Spleen (tissue), 11 donors: ENCODE data around the gene MED9. TPM values are rescaled to one million over a fixed set of nuclear protein-coding genes. Genes with fewer than 3 reads are reported as not detected.

Experiments used
- DNase-seq: peaks from one replicate; pipeline ENCODE4 v3.0.0-alpha.2; 2020
- H3K27ac ChIP-seq, 8 donors: fragments of 200-600 bp; sonication (generic) in 7 of 8; 1 replicate in 4 of 8; 2 replicates in 4 of 8; pipeline versions ENCODE4 v1.5.0 to v1.8.0; 2016 to 2021; ENCODE audit warnings: inconsistent platforms in 4 of 8, mild to moderate bottlenecking in 4 of 8, moderate library complexity in 1 of 8
- H3K27me3 ChIP-seq, 7 donors: fragments of 200-600 bp; sonication (generic) in 6 of 7; replicated peaks in 1 of 7; 1 replicate in 4 of 7; 2 replicates in 3 of 7; pipeline versions ENCODE4 v1.5.0 to v1.8.0; 2016 to 2021; ENCODE audit warnings: inconsistent platforms in 3 of 7, mild to moderate bottlenecking in 1 of 7
- H3K36me3 ChIP-seq, 6 donors: fragments of 200-600 bp; sonication (generic) in 5 of 6; 1 replicate in 4 of 6; 2 replicates in 2 of 6; pipeline versions ENCODE4 v1.5.0 to v1.8.0; 2016 to 2021; ENCODE audit warnings: inconsistent platforms in 2 of 6
- H3K4me1 ChIP-seq, 6 donors: fragments of 200-600 bp; sonication (generic) in 5 of 6; 1 replicate in 3 of 6; 2 replicates in 3 of 6; pipeline versions ENCODE4 v1.5.0 to v1.8.0; 2016 to 2021; ENCODE audit warnings: inconsistent platforms in 3 of 6
- H3K4me3 ChIP-seq, 8 donors: fragments of 200-600 bp; sonication (generic) in 7 of 8; 1 replicate in 4 of 8; 2 replicates in 4 of 8; pipeline versions ENCODE4 v1.5.0 to v1.8.0; 2016 to 2021; ENCODE audit warnings: inconsistent platforms in 4 of 8, mild to moderate bottlenecking in 4 of 8, moderate library complexity in 2 of 8
- H3K9me3 ChIP-seq, 8 donors: fragments of 200-600 bp; sonication (generic) in 7 of 8; 1 replicate in 4 of 8; 2 replicates in 4 of 8; pipeline versions ENCODE4 v1.5.0 to v1.8.0; 2016 to 2021; ENCODE audit warnings: inconsistent platforms in 4 of 8
- CTCF ChIP-seq, 11 experiments: fragments of 200-600 bp in 7 of 11; fragments of 450-650 bp in 4 of 11; sonication (generic) in 4 of 11; IDR thresholded peaks in 8 of 11; conservative IDR thresholded peaks in 3 of 11; 1 replicate in 7 of 11; 2 replicates in 4 of 11; pipeline versions ENCODE4 v1.4.0 to v1.8.0; 2016 to 2021; ENCODE audit warnings: antibody characterized with exemption in 11 of 11, inconsistent platforms in 4 of 11, mild to moderate bottlenecking in 1 of 11
- POLR2A ChIP-seq, 3 donors: fragments of 450-650 bp; IDR thresholded peaks; one replicate each; pipeline ENCODE4 v1.5.1; 2017; ENCODE audit warnings: antibody characterized with exemption in 3 of 3, mild to moderate bottlenecking in 1 of 3
- POLR2AphosphoS5 ChIP-seq, 3 donors: sonication (generic); formaldehyde crosslinking; IDR thresholded peaks; one replicate each; pipeline ENCODE4 v1.5.1; 2017; ENCODE audit warnings: antibody characterized with exemption in 3 of 3
- WGBS, 5 donors: extraction: QIAGEN DNeasy Blood & Tissue Kit in 3 of 5; methylation state at CpG; one replicate each; pipeline versions ENCODE4 v1.1.5 to v1.1.7; 2013 to 2018; 5-methylcytosine and 5-hydroxymethylcytosine counted together
- intact Hi-C: fragments of 100-400 bp; cut with DNase I; formaldehyde crosslinking; loops from one replicate; pipeline ENCODE4 v1.15.0; 2023; ENCODE audit warnings: low total_unique reads
- polyA plus RNA-seq, 3 donors: library from polyadenylated mRNA; stranded (reverse); fragments of 200-250 nt; gene quantifications; one replicate each; pipeline ENCODE4 v1.2.1, GENCODE V29; 2013
- total RNA-seq, 7 donors: library from RNA; depleted of rRNA in 3 of 7; stranded (reverse); fragments of >200 nt in 3 of 7; fragmentation: NEBNext Ultra II Directional in 4 of 7; extraction: Animal tissue kit (Norgen Biotek cat#: 25700) in 4 of 7; gene quantifications; one replicate each; pipeline versions ENCODE4 v1.1.0 to v1.2.1, GENCODE V29; 2016 to 2021
- donor health status: healthy with polysubstance abuse.
- donor health status: DM: no; HTN: no; CAD: no; lungs with moderate emphysema.
- donor health status: DM: no; HTN: no; CAD: no.
- donor health status: Bipolar disorder and iron deficiency.
- donor health status: healthy.
- donor health status: DM: no; HTN: no; CAD: no.
- donor health status: DM: yes; HTN: yes; CAD: no.

Gene MED9
- total and polyA plus RNA-seq, 10 donors = 8.5 to 19.2 (median 14.1) TPM

DNA sequence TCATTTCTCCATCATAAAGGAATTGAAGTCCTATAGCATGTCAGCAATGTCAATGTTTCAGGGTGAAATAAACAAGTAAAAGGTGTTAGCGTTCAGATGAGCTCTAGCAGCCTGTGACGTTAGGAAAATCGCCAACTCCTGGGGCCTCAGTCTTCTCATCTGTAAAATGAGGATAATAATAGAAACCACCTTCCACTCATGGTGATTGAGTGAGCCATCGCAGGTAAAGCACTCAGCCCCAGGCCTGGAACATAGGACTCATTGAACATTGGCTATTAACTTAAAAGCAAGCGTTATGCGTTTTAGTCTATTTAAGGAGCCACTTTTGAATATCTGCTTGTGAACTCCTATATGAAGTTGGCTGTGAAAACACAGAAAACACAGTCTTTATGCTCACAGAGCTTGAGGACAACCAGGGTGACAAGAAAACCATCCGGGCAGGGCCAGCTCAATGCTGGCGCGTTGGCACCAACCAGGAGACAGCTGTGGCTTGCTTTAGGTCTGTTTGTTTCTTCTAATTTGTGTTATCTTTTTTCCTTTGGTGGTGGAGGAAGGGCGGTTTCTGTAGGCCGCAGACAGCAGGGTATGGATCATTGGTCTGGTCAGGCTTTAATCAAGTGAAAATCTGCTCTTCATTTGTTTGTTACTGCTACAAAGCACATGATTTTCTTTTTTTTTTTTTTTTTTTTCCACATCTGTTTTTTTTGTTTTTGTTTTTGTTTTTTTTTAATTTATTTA is 35.7 kb upstream of the MED9 start:
- Histone ChIP-seq H3K36me3 (no peaks in the 10 kb centered on the region), H3K9me3 (no peaks in the 10 kb centered on the region), H3K27ac (peak overlapping the region in 6 of 8 donors; percentile 63 to 74 (median 68)), H3K4me1 (peaks cover 0 to 20% (median 6%) of the 10 kb centered on the region in 6 donors), H3K27me3 (no peaks in the 10 kb centered on the region), H3K4me3 (no peak overlapping the region)
- WGBS, 5 donors = 77 to 90% (median 86%) methylated on average over 11 of the region's 11 CpGs
- intact Hi-C loops = no loop called here
- no peak for TF ChIP-seq CTCF (IDR thresholded peaks at IDR 0.05 in 8 of 11, conservative IDR thresholded peaks at IDR 0.05 in 3 of 11)
- peak in 1 of 3 donors; percentile 21 for TF ChIP-seq POLR2AphosphoS5 (IDR thresholded peaks at IDR 0.05)
- no peak for DNase-seq

DNA sequence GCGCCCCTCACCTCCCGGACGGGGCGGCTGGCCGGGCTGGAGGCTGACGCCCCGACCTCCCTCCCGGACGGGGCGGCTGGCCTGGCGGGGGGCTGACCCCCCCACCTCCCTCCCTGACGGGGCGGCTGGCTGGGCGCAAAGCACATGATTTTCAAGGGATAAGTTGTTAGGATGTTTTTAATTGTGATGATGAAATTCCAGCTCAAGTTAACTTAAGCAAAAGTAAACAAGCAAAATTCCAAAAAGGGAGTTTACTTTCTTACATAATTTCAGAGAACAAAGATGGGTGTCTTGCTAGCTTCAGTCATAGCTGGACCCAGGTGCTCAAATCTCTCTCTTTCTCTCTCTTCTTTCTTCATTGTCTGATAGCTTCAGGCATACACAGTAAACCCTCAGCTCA is 33.6 kb upstream of the MED9 start:
- DNase-seq = no peak
- intact Hi-C loops = no loop called here

GRCh38 chr17:17445296-17445924 is 31.4 kb upstream of the MED9 start:
- Histone ChIP-seq H3K36me3 (no peaks in the 10 kb centered on the region), H3K27ac (peak overlapping the region; percentile 11 to 83 (median 70)), H3K27me3 (no peaks in the 10 kb centered on the region), H3K4me1 (peaks cover 0 to 32% (median 6%) of the 10 kb centered on the region in 6 donors), H3K4me3 (peak overlapping the region in 3 of 8 donors; percentile 6 to 33 (median 24)), H3K9me3 (no peaks in the 10 kb centered on the region)
- TF ChIP-seq POLR2A (IDR thresholded peaks at IDR 0.05) (peak in 1 of 3 donors; percentile 34), CTCF (IDR thresholded peaks at IDR 0.05 in 8 of 11, conservative IDR thresholded peaks at IDR 0.05 in 3 of 11) (no peak), POLR2AphosphoS5 (IDR thresholded peaks at IDR 0.05) (peak in 1 of 3 donors; percentile 63)
- intact Hi-C loops = no loop called here
- DNase-seq = no peak
- 72 to 82% (median 76%) methylated on average over 8 of the region's 8 CpGs for WGBS, 5 donors

More for the DNA sequence above, 33.6 kb upstream of the MED9 start:
- TF ChIP-seq POLR2AphosphoS5 (IDR thresholded peaks at IDR 0.05) = no peak
- TF ChIP-seq POLR2A (IDR thresholded peaks at IDR 0.05) = no peak
- no peak for TF ChIP-seq CTCF (IDR thresholded peaks at IDR 0.05 in 8 of 11, conservative IDR thresholded peaks at IDR 0.05 in 3 of 11)
- Histone ChIP-seq H3K9me3 (no peaks in the 10 kb centered on the region), H3K4me3 (no peak overlapping the region), H3K27ac (peak overlapping the region in 4 of 8 donors; percentile 74 to 83 (median 80)), H3K27me3 (no peaks in the 10 kb centered on the region), H3K36me3 (no peaks in the 10 kb centered on the region), H3K4me1 (peaks cover 0 to 39% (median 8%) of the 10 kb centered on the region in 6 donors)
- 74 to 92% (median 77%) methylated on average over 13 to 14 of the region's 14 CpGs for WGBS, 5 donors
